Measurements from ENCODE around the gene TMEM236.

Gene TMEM236

GRCh38 chr10:17743437-17743836 is 8.6 kb upstream of the TMEM236 start:
- no peak for TF ChIP-seq CTCF (conservative IDR thresholded peaks at IDR 0.05)
- H3K27ac ChIP-seq: no peak overlapping the region

- no peak overlapping the region for H3K27ac ChIP-seq
These were observed 7.6 kb upstream of the TMEM236 start for GRCh38 chr10:17744341-17744861.

GRCh38 chr10:17747883-17748550 is 4.0 kb upstream of the TMEM236 start:
- no peak for TF ChIP-seq CTCF (conservative IDR thresholded peaks at IDR 0.05)
- H3K27ac ChIP-seq: no peak overlapping the region

More at GRCh38 chr10:17744341-17744861, 7.6 kb upstream of the TMEM236 start:
- no peak for TF ChIP-seq CTCF (conservative IDR thresholded peaks at IDR 0.05)

GRCh38 chr10:17749890-17750289 is 2.1 kb upstream of the TMEM236 start:
- no peak for TF ChIP-seq CTCF (conservative IDR thresholded peaks at IDR 0.05)
- no peak overlapping the region for H3K27ac ChIP-seq

GRCh38 chr10:17756557-17757217 is 4.7 kb downstream of the TMEM236 start:
- H3K27ac ChIP-seq: no peak overlapping the region
- no peak for TF ChIP-seq CTCF (conservative IDR thresholded peaks at IDR 0.05)

- no peak for TF ChIP-seq CTCF (conservative IDR thresholded peaks at IDR 0.05)
- H3K27ac ChIP-seq: no peak overlapping the region
These were observed 6.2 kb downstream of the TMEM236 start for GRCh38 chr10:17758200-17758599.

- no peak for TF ChIP-seq CTCF (conservative IDR thresholded peaks at IDR 0.05)
These were observed 6.9 kb downstream of the TMEM236 start for GRCh38 chr10:17758896-17759295.

More at GRCh38 chr10:17758896-17759295, 6.9 kb downstream of the TMEM236 start:
- no peak overlapping the region for H3K27ac ChIP-seq

Data from VCaP (cell line).